H7 (cell line): Measurements from ENCODE around the gene PCP4. TPM values are rescaled to one million over a fixed set of nuclear protein-coding genes. Genes with fewer than 3 reads are reported as not detected.

ENCODE experiments used
- DNase-seq: peaks from one replicate; pipeline ENCODE4 v3.0.0; 2012
- H3K27me3 ChIP-seq: 2 replicates; pipeline ENCODE4 v1.6.0; 2011; ENCODE audit warnings: mild to moderate bottlenecking, low read length; ENCODE audit not compliant: control insufficient read depth, insufficient read depth
- H3K36me3 ChIP-seq: replicated peaks from 2 replicates; pipeline ENCODE4 v1.5.1; 2011; ENCODE audit warnings: low read length; ENCODE audit not compliant: control insufficient read depth, insufficient read depth
- H3K4me3 ChIP-seq: 2 replicates; pipeline ENCODE4 v1.5.1; 2011; ENCODE audit warnings: low read depth, mild to moderate bottlenecking, control low read depth, low read length, moderate library complexity; ENCODE audit not compliant: insufficient read depth
- total RNA-seq: library from RNA; depleted of rRNA; stranded (reverse); fragments of >200 nt; shearing (Covaris generic); gene quantifications from 2 replicates; pipeline ENCODE4 v1.2.3, GENCODE V29; 2014

The PCP4 gene
- total RNA-seq, 1 experiment from 2014 or later, result 0.24 TPM

- Histone ChIP-seq H3K36me3 (no peaks in the 10 kb centered on the region), H3K27me3 (no peaks in the 10 kb centered on the region), H3K4me3 (no peak overlapping the region)
- DNase-seq, result peak; percentile 37
Measured at GRCh38 chr21:39851002-39851618, 16.1 kb upstream of the PCP4 start.

- Histone ChIP-seq H3K4me3 (no peak overlapping the region), H3K27me3 (no peaks in the 10 kb centered on the region), H3K36me3 (no peaks in the 10 kb centered on the region)
- DNase-seq, result no peak
Measured at GRCh38 chr21:39852021-39852721, 15.1 kb upstream of the PCP4 start.

- no peak for DNase-seq
- Histone ChIP-seq H3K4me3 (no peak overlapping the region), H3K36me3 (no peaks in the 10 kb centered on the region), H3K27me3 (no peaks in the 10 kb centered on the region)
Measured at GRCh38 chr21:39852726-39853500, 14.3 kb upstream of the PCP4 start.

GRCh38 chr21:39854572-39854971, 12.7 kb upstream of the PCP4 start:
- no peak overlapping the region for H3K4me3 ChIP-seq
- no peaks in the 10 kb centered on the region for H3K36me3 ChIP-seq
- no peak for DNase-seq
- H3K27me3 ChIP-seq, result no peaks in the 10 kb centered on the region

- DNase-seq, result no peak
- Histone ChIP-seq H3K27me3 (no peaks in the 10 kb centered on the region), H3K4me3 (no peak overlapping the region), H3K36me3 (no peaks in the 10 kb centered on the region)
Measured at GRCh38 chr21:39855595-39855994, 11.6 kb upstream of the PCP4 start.

GRCh38 chr21:39860600-39860999, 6.6 kb upstream of the PCP4 start:
- Histone ChIP-seq H3K36me3 (no peaks in the 10 kb centered on the region), H3K27me3 (no peaks in the 10 kb centered on the region), H3K4me3 (no peak overlapping the region)
- no peak for DNase-seq

GRCh38 chr21:39863111-39863510, 4.1 kb upstream of the PCP4 start:
- DNase-seq, result no peak
- H3K4me3 ChIP-seq, result no peak overlapping the region
- H3K36me3 ChIP-seq, result no peaks in the 10 kb centered on the region
- H3K27me3 ChIP-seq, result no peaks in the 10 kb centered on the region; the same call in 1 of the 2 replicates

GRCh38 chr21:39866093-39866492, 1.1 kb upstream of the PCP4 start:
- Histone ChIP-seq H3K4me3 (no peak overlapping the region), H3K27me3 (no peaks in the 10 kb centered on the region; the same call in 1 of the 2 replicates), H3K36me3 (no peaks in the 10 kb centered on the region)
- no peak for DNase-seq

GRCh38 chr21:39869141-39869818, 2.0 kb downstream of the PCP4 start:
- no peak for DNase-seq

GRCh38 chr21:39873687-39874086, 6.4 kb downstream of the PCP4 start:
- H3K4me3 ChIP-seq, result no peak overlapping the region
- no peaks in the 10 kb centered on the region for H3K27me3 ChIP-seq
- H3K36me3 ChIP-seq, result no peaks in the 10 kb centered on the region
- no peak for DNase-seq

More at GRCh38 chr21:39869141-39869818, 2.0 kb downstream of the PCP4 start:
- no peak overlapping the region for H3K4me3 ChIP-seq
- no peaks in the 10 kb centered on the region for H3K36me3 ChIP-seq
- no peaks in the 10 kb centered on the region; the same call in 1 of the 2 replicates for H3K27me3 ChIP-seq

- no peaks in the 10 kb centered on the region for H3K36me3 ChIP-seq
- no peak for DNase-seq
Measured at GRCh38 chr21:39874206-39874605, 7.0 kb downstream of the PCP4 start.

GRCh38 chr21:39874759-39875158, 7.5 kb downstream of the PCP4 start:
- DNase-seq, result no peak
- no peaks in the 10 kb centered on the region for H3K36me3 ChIP-seq
- H3K4me3 ChIP-seq, result no peak overlapping the region
- no peaks in the 10 kb centered on the region for H3K27me3 ChIP-seq

More at GRCh38 chr21:39874206-39874605, 7.0 kb downstream of the PCP4 start:
- Histone ChIP-seq H3K27me3 (no peaks in the 10 kb centered on the region), H3K4me3 (no peak overlapping the region)

- H3K27me3 ChIP-seq, result no peaks in the 10 kb centered on the region
- no peak overlapping the region for H3K4me3 ChIP-seq
- DNase-seq, result no peak
- H3K36me3 ChIP-seq, result no peaks in the 10 kb centered on the region
Measured at GRCh38 chr21:39881661-39882060, 14.4 kb downstream of the PCP4 start.

- Histone ChIP-seq H3K27me3 (no peaks in the 10 kb centered on the region), H3K4me3 (no peak overlapping the region), H3K36me3 (no peaks in the 10 kb centered on the region)
- DNase-seq, result no peak
Measured at GRCh38 chr21:39882151-39882838, 15.1 kb downstream of the PCP4 start.
